Thymus (tissue), 11 donors: ENCODE data around the gene SUMF2. TPM values are rescaled to one million over a fixed set of nuclear protein-coding genes. Genes with fewer than 3 reads are reported as not detected.
"Not testable (repeated sequence)": the region's sequence is repeated elsewhere in the genome, so short reads cannot be mapped to it uniquely, and the experiment has no call there.

Experiments used
- DNase-seq, 9 donors: peaks; one replicate each; pipeline ENCODE4 v3.0.0-alpha.2; 2013; ENCODE audit warnings: low spot score in 9 of 9, low read depth in 6 of 9, missing footprints in 1 of 9
- H3K27ac ChIP-seq, 2 donors: one replicate each; pipeline ENCODE4 v1.5.1; 2013; ENCODE audit warnings: control low read depth in 1 of 2, low read depth in 1 of 2, low read length in 1 of 2, mild to moderate bottlenecking in 1 of 2, moderate library complexity in 1 of 2
- H3K27me3 ChIP-seq, 2 donors: one replicate each; pipeline ENCODE4 v1.5.1; 2013; ENCODE audit warnings: low read length in 1 of 2; ENCODE audit not compliant: control insufficient read depth in 2 of 2, insufficient read depth in 1 of 2
- H3K36me3 ChIP-seq, 2 donors: one replicate each; pipeline ENCODE4 v1.5.1; 2013; ENCODE audit warnings: low read length in 1 of 2, mild to moderate bottlenecking in 1 of 2, moderate library complexity in 1 of 2; ENCODE audit not compliant: control insufficient read depth in 2 of 2, insufficient read depth in 2 of 2
- H3K4me1 ChIP-seq, 2 donors: one replicate each; pipeline ENCODE4 v1.5.1; 2013; ENCODE audit warnings: low read length in 2 of 2; ENCODE audit not compliant: control insufficient read depth in 2 of 2, insufficient read depth in 2 of 2
- H3K4me3 ChIP-seq, 2 donors: one replicate each; pipeline ENCODE4 v1.5.1; 2013; ENCODE audit warnings: low read length in 2 of 2, control low read depth in 1 of 2, mild to moderate bottlenecking in 1 of 2
- H3K9me3 ChIP-seq, 2 donors: one replicate each; pipeline ENCODE4 v1.5.1; 2013; ENCODE audit warnings: low read length in 1 of 2, mild to moderate bottlenecking in 1 of 2; ENCODE audit not compliant: control insufficient read depth in 2 of 2, insufficient read depth in 1 of 2
- WGBS: extraction: QIAGEN DNeasy Blood & Tissue Kit; methylation state at CpG from one replicate; pipeline ENCODE4 v1.1.7; 2013; 5-methylcytosine and 5-hydroxymethylcytosine counted together
- polyA plus RNA-seq: library from polyadenylated mRNA; stranded (reverse); fragments of 200-250 nt; gene quantifications from one replicate; pipeline ENCODE4 v1.2.3, GENCODE V29; 2013
- total RNA-seq: library from RNA; stranded (reverse); fragments of 120-200 nt; gene quantifications from one replicate; pipeline ENCODE4 v1.2.4, GENCODE V29; 2013
- donor health status: healthy.

The SUMF2 gene
- total and polyA plus RNA-seq, 2 donors, result 91.7 to 98.7 TPM

GRCh38 chr7:56079450-56080185, 15.5 kb downstream of the SUMF2 start:
- Histone ChIP-seq H3K27me3 (no peaks in the 10 kb centered on the region), H3K4me3 (no peak overlapping the region), H3K36me3 (peaks cover 44 to 51% of the 10 kb centered on the region in 2 donors), H3K9me3 (no peaks in the 10 kb centered on the region), H3K27ac (no peak overlapping the region), H3K4me1 (peaks cover 0 to 4% of the 10 kb centered on the region in 2 donors)
- no peak for DNase-seq
- WGBS, result 92% methylated on average over 12 of the region's 12 CpGs

GRCh38 chr7:56080726-56081435, 16.8 kb downstream of the SUMF2 start:
- WGBS, result 97% methylated on average over 28 of the region's 28 CpGs
- DNase-seq, H3K27me3 ChIP-seq, H3K9me3 ChIP-seq, H3K4me3 ChIP-seq, H3K27ac ChIP-seq, H3K4me1 ChIP-seq: not testable (repeated sequence)
- H3K36me3 ChIP-seq, result peaks cover 41 to 49% of the 10 kb centered on the region in 2 donors

GRCh38 chr7:56081626-56082340, 17.7 kb downstream of the SUMF2 start:
- 98% methylated on average over 29 of the region's 29 CpGs for WGBS
- Histone ChIP-seq H3K9me3 (no peaks in the 10 kb centered on the region), H3K4me3 (no peak overlapping the region), H3K4me1 (peaks cover 0 to 4% of the 10 kb centered on the region in 2 donors), H3K36me3 (peaks cover 42 to 47% of the 10 kb centered on the region in 2 donors), H3K27ac (no peak overlapping the region), H3K27me3 (no peaks in the 10 kb centered on the region)
- DNase-seq, result no peak

GRCh38 chr7:56083150-56083785, 19.2 kb downstream of the SUMF2 start:
- Histone ChIP-seq H3K4me1 (peaks cover 0 to 4% of the 10 kb centered on the region in 2 donors), H3K4me3 (no peak overlapping the region), H3K36me3 (peaks cover 37% of the 10 kb centered on the region in 2 donors), H3K27ac (no peak overlapping the region), H3K27me3 (no peaks in the 10 kb centered on the region), H3K9me3 (no peaks in the 10 kb centered on the region)
- WGBS, result 93% methylated on average over 13 of the region's 13 CpGs
- DNase-seq, result no peak

GRCh38 chr7:56086761-56087160, 22.7 kb downstream of the SUMF2 start:
- H3K27ac ChIP-seq, result no peak overlapping the region
- peaks cover 8 to 12% of the 10 kb centered on the region in 2 donors for H3K36me3 ChIP-seq
- no peaks in the 10 kb centered on the region for H3K4me1 ChIP-seq
- no peaks in the 10 kb centered on the region for H3K27me3 ChIP-seq
- no peak for DNase-seq
- 97% methylated on average over 7 of the region's 7 CpGs for WGBS
- no peaks in the 10 kb centered on the region for H3K9me3 ChIP-seq
- H3K4me3 ChIP-seq, result no peak overlapping the region

GRCh38 chr7:56087445-56087844, 23.4 kb downstream of the SUMF2 start:
- Histone ChIP-seq H3K36me3 (peaks cover 6 to 8% of the 10 kb centered on the region in 2 donors), H3K27me3 (no peaks in the 10 kb centered on the region), H3K27ac (no peak overlapping the region), H3K9me3 (no peaks in the 10 kb centered on the region), H3K4me3 (no peak overlapping the region), H3K4me1 (no peaks in the 10 kb centered on the region)
- 97% methylated on average over 16 of the region's 16 CpGs for WGBS
- no peak for DNase-seq

GRCh38 chr7:56091591-56091990, 27.5 kb downstream of the SUMF2 start:
- DNase-seq, result no peak
- Histone ChIP-seq H3K27ac (no peak overlapping the region), H3K27me3 (no peaks in the 10 kb centered on the region), H3K36me3 (peaks cover 2 to 6% of the 10 kb centered on the region in 2 donors), H3K4me3 (no peak overlapping the region), H3K4me1 (no peaks in the 10 kb centered on the region), H3K9me3 (no peaks in the 10 kb centered on the region)
- WGBS, result 98% methylated on average over 3 of the region's 3 CpGs

GRCh38 chr7:56092388-56092787, 28.3 kb downstream of the SUMF2 start:
- DNase-seq, H3K27me3 ChIP-seq, H3K27ac ChIP-seq, H3K9me3 ChIP-seq, H3K4me3 ChIP-seq, H3K4me1 ChIP-seq, H3K36me3 ChIP-seq: not testable (repeated sequence)
- 95% methylated on average over 6 of the region's 6 CpGs for WGBS
